Amygdala (tissue), 56 donors: ENCODE data around the gene CA5B.
A peak's percentile ranks its signal among the peaks of the same experiment; 100 is the strongest.
"Not testable (repeated sequence)": the region's sequence is repeated elsewhere in the genome, so short reads cannot be mapped to it uniquely, and the experiment has no call there.

Experiments used
- DNase-seq, 56 donors: peaks; one replicate each; lab custom pipeline; 2025; lab: John Stamatoyannopoulos, UW

The CA5B gene

DNA sequence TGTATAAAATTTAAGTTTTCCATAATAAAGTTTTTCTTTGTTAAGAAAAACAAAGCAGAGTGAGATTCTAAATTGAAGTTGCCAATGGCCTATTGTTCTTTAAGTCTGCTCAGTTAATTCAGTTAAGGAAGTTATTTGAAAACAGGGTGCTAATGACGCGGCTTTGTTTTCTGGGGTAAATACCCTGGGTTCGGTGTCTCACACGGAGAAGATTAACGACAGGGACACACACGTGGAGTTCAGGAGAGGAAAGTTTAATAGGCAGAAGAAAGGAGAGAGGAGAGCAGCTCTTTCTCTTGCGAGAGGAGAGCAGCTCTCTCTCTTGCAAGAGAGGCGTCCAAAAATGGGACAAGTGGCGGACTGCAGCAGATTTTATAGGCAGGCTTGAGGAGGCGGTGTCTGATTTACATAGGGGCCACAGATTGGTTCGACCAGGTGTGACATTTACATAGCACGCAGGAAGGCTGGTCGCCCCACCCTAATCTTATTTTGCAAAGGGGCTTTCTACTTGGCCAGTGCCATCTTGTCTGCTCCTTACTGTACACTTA lies 9.6 kb downstream of the CA5B start:
- DNase-seq, result no peak

GRCh38 chrX:15748841-15749240 lies 10.8 kb downstream of the CA5B start:
- DNase-seq, result no peak

GRCh38 chrX:15749642-15750610 lies 11.9 kb downstream of the CA5B start:
- peak in 5 of 56 donors; percentile 0 to 9 (median 4) for DNase-seq

DNA sequence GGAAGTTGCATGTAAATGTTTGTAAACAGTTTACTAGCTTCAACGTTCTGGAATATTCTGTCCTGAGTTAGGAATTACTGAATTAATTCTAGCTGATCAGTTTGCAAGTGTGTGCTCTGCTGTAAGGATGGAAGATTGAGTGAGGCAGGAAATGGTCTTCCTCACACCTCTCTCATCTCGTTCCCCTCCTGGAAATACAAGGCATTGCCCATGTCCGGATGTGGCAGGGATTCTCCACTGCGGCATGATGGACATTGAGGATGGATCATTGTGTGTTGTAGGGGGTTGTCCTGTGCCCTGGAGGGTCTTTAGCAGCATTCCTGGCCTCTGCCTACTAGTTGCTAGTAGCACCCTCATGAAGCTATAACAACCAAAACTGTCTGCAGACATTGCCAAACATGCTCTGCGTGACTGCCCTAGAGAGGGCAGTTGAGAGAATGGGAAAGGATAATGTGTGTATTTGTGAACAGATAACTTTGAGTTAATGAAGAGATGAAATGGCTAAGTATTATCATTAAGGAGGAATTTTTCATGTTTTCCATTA lies 12.6 kb downstream of the CA5B start:
- DNase-seq, result peak in 1 of 56 donors; percentile 0

- DNase-seq, result no peak
Observed at GRCh38 chrX:15751155-15751819, 13.2 kb downstream of the CA5B start.

DNA sequence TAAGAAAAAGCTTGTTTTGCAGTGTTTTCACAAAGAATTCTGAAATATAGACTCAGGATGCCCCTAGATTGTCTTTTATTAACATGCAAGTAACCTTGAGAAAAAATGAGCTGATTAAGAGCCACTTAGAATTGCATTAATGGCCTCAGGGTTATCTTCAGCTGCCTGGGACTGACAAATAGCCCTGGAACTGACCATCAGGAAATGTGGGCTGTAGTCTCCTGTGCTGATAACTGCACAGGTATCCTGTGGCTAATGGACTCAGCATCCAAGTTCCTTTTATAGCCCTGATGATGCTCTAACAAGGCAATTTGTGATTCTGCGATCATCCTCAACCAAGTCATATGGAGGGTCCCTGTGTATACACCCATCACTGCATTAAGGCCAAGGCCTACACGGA lies 17.0 kb downstream of the CA5B start:
- DNase-seq, result no peak

GRCh38 chrX:15758140-15758539 lies 20.1 kb downstream of the CA5B start:
- no peak for DNase-seq

DNA sequence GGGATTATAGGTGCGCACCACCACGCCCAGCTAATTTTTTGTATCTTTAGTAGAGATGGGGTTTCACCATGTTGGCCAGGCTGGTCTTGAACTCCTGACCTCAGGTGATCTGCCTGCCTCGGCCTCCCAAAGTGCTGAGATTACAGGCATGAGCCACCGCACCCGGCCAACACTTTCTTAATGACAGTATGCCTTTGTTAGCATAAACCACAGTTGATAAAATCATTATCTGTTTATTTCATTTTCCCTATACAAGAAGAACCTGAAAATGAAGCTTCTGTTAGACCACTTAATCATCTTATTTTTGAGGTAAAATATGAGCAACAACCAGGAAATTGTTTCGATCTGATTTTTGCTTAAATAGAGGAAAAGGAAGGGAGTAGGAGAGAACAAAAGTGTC lies 21.8 kb downstream of the CA5B start:
- not testable (repeated sequence) for DNase-seq

- DNase-seq, result peak in 19 of 56 donors; percentile 0 to 40 (median 6)
Observed at GRCh38 chrX:15761564-15762191, 23.6 kb downstream of the CA5B start.

DNA sequence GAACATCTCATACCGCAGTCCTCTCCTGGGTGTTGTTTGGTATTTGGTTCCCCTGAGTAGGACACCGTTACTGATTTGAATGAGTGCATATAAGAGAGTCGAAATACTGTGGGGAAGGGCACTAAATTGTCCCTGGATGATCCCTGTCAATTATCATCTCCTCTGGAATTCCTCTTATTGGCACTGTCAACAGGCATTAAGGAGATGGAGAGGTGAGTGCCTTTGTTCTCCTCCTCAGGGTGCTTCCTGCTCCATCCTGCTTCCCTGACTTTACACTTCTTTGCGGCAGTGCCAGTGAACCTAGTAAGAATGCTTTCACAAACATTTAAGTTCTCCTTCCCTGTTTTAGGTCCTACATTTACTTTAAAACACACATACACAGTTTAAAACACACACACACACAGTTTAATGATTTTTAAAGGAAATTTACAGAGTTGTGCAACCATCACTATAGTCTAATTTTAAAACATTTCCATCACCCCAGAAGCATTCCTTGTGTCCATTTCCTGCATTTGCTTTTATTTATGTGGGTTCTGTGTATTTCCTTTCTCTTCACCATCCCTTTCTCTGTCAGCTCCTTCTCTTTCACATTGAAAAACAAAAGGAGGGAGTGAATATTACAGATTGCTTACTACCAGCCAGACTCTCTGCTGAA lies 31.4 kb downstream of the CA5B start:
- DNase-seq, result no peak

DNA sequence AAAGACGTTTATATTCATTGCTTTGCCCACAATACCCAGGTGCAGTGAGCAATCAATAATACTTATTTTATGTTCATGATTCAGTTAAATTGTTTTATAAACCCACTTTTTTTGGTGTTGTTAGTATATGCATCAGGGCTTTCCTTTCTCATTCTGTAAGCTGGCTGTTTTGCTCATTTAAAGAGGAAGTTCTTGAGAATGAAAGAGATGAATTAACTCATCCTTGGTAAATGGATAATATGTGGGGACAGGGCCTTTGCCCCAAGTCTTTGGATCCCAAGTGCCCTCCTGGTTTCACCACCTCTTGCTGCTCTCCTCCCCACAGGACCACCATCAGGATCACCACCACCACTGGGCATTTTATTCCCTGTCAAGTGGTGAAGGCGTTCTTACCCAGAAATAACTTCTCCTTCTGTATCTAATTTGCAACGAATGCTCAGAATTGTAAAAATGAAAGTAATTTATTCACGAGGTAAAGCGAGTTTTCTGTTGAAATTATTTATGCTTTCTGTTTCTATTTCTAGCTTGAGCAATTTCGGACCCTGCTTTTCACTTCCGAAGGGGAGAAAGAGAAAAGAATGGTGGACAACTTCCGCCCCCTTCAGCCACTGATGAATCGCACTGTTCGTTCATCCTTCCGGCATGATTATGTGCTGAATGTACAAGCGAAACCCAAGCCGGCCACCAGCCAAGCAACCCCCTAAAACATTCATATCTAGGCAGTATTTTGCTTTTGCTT lies 44.1 kb downstream of the CA5B start:
- DNase-seq, result no peak

GRCh38 chrX:15785176-15785750 lies 47.2 kb downstream of the CA5B start:
- no peak for DNase-seq

GRCh38 chrX:15786915-15787314 lies 48.8 kb downstream of the CA5B start:
- no peak for DNase-seq

GRCh38 chrX:15789979-15790768 lies 52.1 kb downstream of the CA5B start, which contains the start of gene ZRSR2:
Gene ZRSR2 (plus strand): TSS chrX:15790484. CDS start chrX:15790496, 12 bp downstream.
- peak in 55 of 56 donors; percentile 5 to 90 (median 67) for DNase-seq

DNA sequence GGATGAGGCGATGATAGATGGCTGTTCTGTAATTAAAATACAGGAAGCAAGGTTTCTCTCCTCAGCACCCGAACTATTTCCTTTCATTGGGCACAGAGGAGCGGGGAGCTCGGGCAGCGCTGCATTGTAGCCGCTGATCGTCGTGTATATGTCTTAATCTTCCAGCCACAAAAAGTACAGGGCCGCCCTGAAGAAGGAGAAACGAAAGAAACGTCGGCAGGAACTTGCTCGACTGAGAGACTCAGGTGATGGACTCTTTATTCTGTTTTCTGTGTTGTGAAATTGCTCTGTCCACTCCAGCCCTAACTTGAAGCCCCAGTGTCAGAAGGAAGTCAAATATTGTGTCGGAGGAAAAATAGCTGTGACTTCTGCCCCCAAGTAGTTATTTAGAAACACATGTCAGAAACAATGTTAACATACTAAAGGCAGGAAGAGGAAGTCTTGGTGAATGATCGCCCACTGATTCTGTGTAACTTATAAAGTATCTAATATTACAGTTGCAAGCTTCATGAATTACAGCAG lies 52.8 kb downstream of the CA5B start:
- DNase-seq, result peak in 6 of 56 donors; percentile 3 to 50 (median 30)

DNA sequence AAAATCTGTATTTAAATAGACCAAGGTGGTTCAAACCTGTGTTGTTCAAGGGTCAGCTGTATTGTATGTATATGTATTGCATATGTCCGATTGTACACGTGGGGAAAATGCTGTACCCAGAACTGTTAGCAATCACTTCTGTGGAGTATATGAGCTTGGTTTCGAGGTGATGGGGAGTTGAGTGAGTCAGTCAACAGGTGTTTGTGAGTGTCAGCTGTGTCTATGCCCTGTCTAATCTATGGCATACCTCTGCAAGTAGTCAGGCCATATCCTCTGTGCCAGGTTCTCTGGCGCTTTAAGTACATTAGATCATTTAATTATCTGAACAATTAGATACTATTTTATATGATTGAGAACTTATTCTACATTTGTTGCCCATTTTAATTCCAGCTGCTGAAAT lies 59.6 kb downstream of the CA5B start:
- DNase-seq, result no peak

GRCh38 chrX:15804563-15804962 lies 66.5 kb downstream of the CA5B start:
- DNase-seq, result no peak

GRCh38 chrX:15808254-15808653 lies 70.2 kb downstream of the CA5B start:
- no peak for DNase-seq
